Upper lobe of left lung (tissue), 4 donors: ENCODE data around the gene PLEKHA1.

Experiments
- CTCF ChIP-seq, 6 experiments: fragments of 450-650 bp in 4 of 6; fragments of 200-600 bp in 2 of 6; sonication (generic) in 2 of 6; IDR thresholded peaks; one replicate each; pipeline ENCODE4 v1.5.1; 2016 to 2019; ENCODE audit warnings: antibody characterized with exemption in 6 of 6
- POLR2A ChIP-seq, 4 donors: fragments of 450-650 bp; IDR thresholded peaks; one replicate each; pipeline ENCODE4 v1.5.1; 2016 to 2017; ENCODE audit warnings: antibody characterized with exemption in 4 of 4, mild to moderate bottlenecking in 2 of 4
- POLR2AphosphoS5 ChIP-seq, 2 donors: sonication (generic); formaldehyde crosslinking; IDR thresholded peaks; one replicate each; pipeline ENCODE4 v1.5.1; 2017; ENCODE audit warnings: antibody characterized with exemption in 2 of 2

GRCh38 chr10:122476333-122476695, 101.8 kb downstream of the PLEKHA1 start:
- no peak for TF ChIP-seq CTCF (IDR thresholded peaks at IDR 0.05)
- TF ChIP-seq POLR2AphosphoS5 (IDR thresholded peaks at IDR 0.05) = no peak
- TF ChIP-seq POLR2A (IDR thresholded peaks at IDR 0.05) = no peak
